Measurements from ENCODE around the gene HECW1. TPM values are rescaled to one million over a fixed set of nuclear protein-coding genes. Genes with fewer than 3 reads are reported as not detected.

HECW1 gene
- total and polyA plus RNA-seq, 5 donors: 0.16 TPM; not detected in 4

- WGBS: 69% methylated on average over 9 of the region's 9 CpGs
- ATAC-seq (no peak), DNase-seq (no peak)
- no peak overlapping the region for H3K4me3 ChIP-seq (ENCODE audit: low read length)
- H3K27ac ChIP-seq (ENCODE audit: low read length): no peak overlapping the region
- no peaks in the 10 kb centered on the region for H3K27me3 ChIP-seq (ENCODE audit: control insufficient read depth, insufficient read depth)
- H3K4me1 ChIP-seq (ENCODE audit: control insufficient read depth, insufficient read depth, low read length): no peaks in the 10 kb centered on the region
- intact Hi-C loops (cut with DNase I): no loop called here
- no peaks in the 10 kb centered on the region for H3K9me3 ChIP-seq (ENCODE audit: control insufficient read depth, low read length)
Observed at GRCh38 chr7:43511029-43511428, 398.6 kb downstream of the HECW1 start.

GRCh38 chr7:43511769-43512515 is 399.5 kb downstream of the HECW1 start:
- Histone ChIP-seq H3K27ac (ENCODE audit: low read length) (no peak overlapping the region), H3K9me3 (ENCODE audit: control insufficient read depth, low read length) (no peaks in the 10 kb centered on the region), H3K4me3 (ENCODE audit: low read length) (no peak overlapping the region), H3K4me1 (ENCODE audit: control insufficient read depth, insufficient read depth, low read length) (no peaks in the 10 kb centered on the region), H3K27me3 (ENCODE audit: control insufficient read depth, insufficient read depth) (no peaks in the 10 kb centered on the region)
- DNase-seq (no peak), ATAC-seq (no peak)
- 77% methylated on average over 13 of the region's 13 CpGs for WGBS
- intact Hi-C loops (cut with DNase I): no loop called here

GRCh38 chr7:43513251-43513650 is 400.8 kb downstream of the HECW1 start:
- intact Hi-C loops (cut with DNase I): no loop called here
- DNase-seq (no peak), ATAC-seq (no peak)
- WGBS: 35% methylated on average over 8 of the region's 8 CpGs
- H3K27me3 ChIP-seq (ENCODE audit: control insufficient read depth, insufficient read depth): no peaks in the 10 kb centered on the region
- H3K4me3 ChIP-seq (ENCODE audit: low read length): no peak overlapping the region
- H3K9me3 ChIP-seq (ENCODE audit: control insufficient read depth, low read length): no peaks in the 10 kb centered on the region
- H3K27ac ChIP-seq (ENCODE audit: low read length): no peak overlapping the region
- H3K4me1 ChIP-seq (ENCODE audit: control insufficient read depth, insufficient read depth, low read length): no peaks in the 10 kb centered on the region

GRCh38 chr7:43516581-43517342 is 404.3 kb downstream of the HECW1 start:
- DNase-seq (no peak), ATAC-seq (no peak)
- Histone ChIP-seq H3K27me3 (ENCODE audit: control insufficient read depth, insufficient read depth) (no peaks in the 10 kb centered on the region), H3K4me1 (ENCODE audit: control insufficient read depth, insufficient read depth, low read length) (no peaks in the 10 kb centered on the region), H3K4me3 (ENCODE audit: low read length) (no peak overlapping the region), H3K9me3 (ENCODE audit: control insufficient read depth, low read length) (no peaks in the 10 kb centered on the region), H3K27ac (ENCODE audit: low read length) (no peak overlapping the region)
- intact Hi-C loops (cut with DNase I): no loop called here
- WGBS: 76% methylated on average over 9 of the region's 9 CpGs

GRCh38 chr7:43517464-43517863 is 405.0 kb downstream of the HECW1 start:
- no peaks in the 10 kb centered on the region for H3K9me3 ChIP-seq (ENCODE audit: control insufficient read depth, low read length)
- 53% methylated on average over 2 of the region's 2 CpGs for WGBS
- H3K4me1 ChIP-seq (ENCODE audit: control insufficient read depth, insufficient read depth, low read length): no peaks in the 10 kb centered on the region
- H3K27me3 ChIP-seq (ENCODE audit: control insufficient read depth, insufficient read depth): no peaks in the 10 kb centered on the region
- intact Hi-C loops (cut with DNase I): no loop called here
- H3K4me3 ChIP-seq (ENCODE audit: low read length): no peak overlapping the region
- H3K27ac ChIP-seq (ENCODE audit: low read length): no peak overlapping the region
- DNase-seq: no peak
- ATAC-seq: no peak

GRCh38 chr7:43520201-43520600 is 407.8 kb downstream of the HECW1 start:
- H3K27me3 ChIP-seq (ENCODE audit: control insufficient read depth, insufficient read depth): no peaks in the 10 kb centered on the region
- H3K4me3 ChIP-seq (ENCODE audit: low read length): no peak overlapping the region
- no peaks in the 10 kb centered on the region for H3K9me3 ChIP-seq (ENCODE audit: control insufficient read depth, low read length)
- H3K4me1 ChIP-seq (ENCODE audit: control insufficient read depth, insufficient read depth, low read length): no peaks in the 10 kb centered on the region
- DNase-seq (no peak), ATAC-seq (no peak)
- H3K27ac ChIP-seq (ENCODE audit: low read length): no peak overlapping the region
- intact Hi-C loops (cut with DNase I): no loop called here
- 86% methylated on average over 8 of the region's 8 CpGs for WGBS

- intact Hi-C loops (cut with DNase I): no loop called here
- ATAC-seq: no peak
- WGBS: 79% methylated on average over 8 of the region's 8 CpGs
- Histone ChIP-seq H3K4me1 (ENCODE audit: control insufficient read depth, insufficient read depth, low read length) (no peaks in the 10 kb centered on the region), H3K9me3 (ENCODE audit: control insufficient read depth, low read length) (no peaks in the 10 kb centered on the region), H3K27me3 (ENCODE audit: control insufficient read depth, insufficient read depth) (no peaks in the 10 kb centered on the region), H3K4me3 (ENCODE audit: low read length) (no peak overlapping the region), H3K27ac (ENCODE audit: low read length) (no peak overlapping the region)
- no peak for DNase-seq
Observed at GRCh38 chr7:43522406-43523156, 410.1 kb downstream of the HECW1 start.

- no peak overlapping the region for H3K27ac ChIP-seq (ENCODE audit: low read length)
Observed at GRCh38 chr7:43528576-43529354, 416.3 kb downstream of the HECW1 start.

GRCh38 chr7:43530553-43531410 is 418.3 kb downstream of the HECW1 start:
- ATAC-seq: no peak
- intact Hi-C loops (cut with DNase I): no loop called here

More at GRCh38 chr7:43528576-43529354, 416.3 kb downstream of the HECW1 start:
- Histone ChIP-seq H3K4me1 (ENCODE audit: control insufficient read depth, insufficient read depth, low read length) (no peaks in the 10 kb centered on the region), H3K27me3 (ENCODE audit: control insufficient read depth, insufficient read depth) (no peaks in the 10 kb centered on the region), H3K4me3 (ENCODE audit: low read length) (no peak overlapping the region), H3K9me3 (ENCODE audit: control insufficient read depth, low read length) (no peaks in the 10 kb centered on the region)
- DNase-seq: no peak
- no peak for ATAC-seq
- 73% methylated on average over 10 of the region's 10 CpGs for WGBS
- intact Hi-C loops (cut with DNase I): no loop called here

GRCh38 chr7:43531700-43532099 is 419.3 kb downstream of the HECW1 start:
- no peaks in the 10 kb centered on the region for H3K9me3 ChIP-seq (ENCODE audit: control insufficient read depth, low read length)
- no peaks in the 10 kb centered on the region for H3K4me1 ChIP-seq (ENCODE audit: control insufficient read depth, insufficient read depth, low read length)
- H3K27ac ChIP-seq (ENCODE audit: low read length): no peak overlapping the region
- ATAC-seq: no peak
- DNase-seq: no peak
- H3K4me3 ChIP-seq (ENCODE audit: low read length): no peak overlapping the region
- H3K27me3 ChIP-seq (ENCODE audit: control insufficient read depth, insufficient read depth): no peaks in the 10 kb centered on the region
- intact Hi-C loops (cut with DNase I): no loop called here
- 74% methylated on average over 9 of the region's 9 CpGs for WGBS

More at GRCh38 chr7:43530553-43531410, 418.3 kb downstream of the HECW1 start:
- H3K4me1 ChIP-seq (ENCODE audit: control insufficient read depth, insufficient read depth, low read length): no peaks in the 10 kb centered on the region
- WGBS: 48% methylated on average over 6 of the region's 6 CpGs
- no peaks in the 10 kb centered on the region for H3K27me3 ChIP-seq (ENCODE audit: control insufficient read depth, insufficient read depth)
- no peak for DNase-seq
- H3K4me3 ChIP-seq (ENCODE audit: low read length): no peak overlapping the region
- H3K9me3 ChIP-seq (ENCODE audit: control insufficient read depth, low read length): no peaks in the 10 kb centered on the region
- no peak overlapping the region for H3K27ac ChIP-seq (ENCODE audit: low read length)

Measured in right cardiac atrium (tissue), 5 donors.